Spleen (tissue), 7 donors: ENCODE data around the gene ZNF236.

Experiments
- CTCF ChIP-seq, 11 experiments: fragments of 200-600 bp in 7 of 11; fragments of 450-650 bp in 4 of 11; sonication (generic) in 4 of 11; IDR thresholded peaks in 8 of 11; conservative IDR thresholded peaks in 3 of 11; 1 replicate in 7 of 11; 2 replicates in 4 of 11; pipeline versions ENCODE4 v1.4.0 to v1.8.0; 2016 to 2021; ENCODE audit warnings: antibody characterized with exemption in 11 of 11, inconsistent platforms in 4 of 11, mild to moderate bottlenecking in 1 of 11
- POLR2A ChIP-seq, 3 donors: fragments of 450-650 bp; IDR thresholded peaks; one replicate each; pipeline ENCODE4 v1.5.1; 2017; ENCODE audit warnings: antibody characterized with exemption in 3 of 3, mild to moderate bottlenecking in 1 of 3
- donor health status: DM: no; HTN: no; CAD: no; lungs with moderate emphysema.
- donor health status: DM: no; HTN: no; CAD: no.
- donor health status: DM: no; HTN: no; CAD: no.

GRCh38 chr18:76889091-76889699 is 66.8 kb downstream of the ZNF236 start:
- TF ChIP-seq CTCF (IDR thresholded peaks at IDR 0.05 in 8 of 11, conservative IDR thresholded peaks at IDR 0.05 in 3 of 11): no peak
- no peak for TF ChIP-seq POLR2A (IDR thresholded peaks at IDR 0.05)
